Activated CD4-positive, alpha-beta T cell treated with anti-CD3 and anti-CD28 coated beads, Interleukin-2, amount 50 U/mL, for 24 hours (primary cell): ENCODE measurements around the gene SLC17A7.
"Not testable (repeated sequence)": the region's sequence is repeated elsewhere in the genome, so short reads cannot be mapped to it uniquely, and the experiment has no call there.

ENCODE experiments used
- DNase-seq, 2 donors: peaks; one replicate each; pipeline ENCODE4 v3.0.0-alpha.2; 2020; ENCODE audit warnings: low read depth in 1 of 2, low spot score in 1 of 2

SLC17A7 gene

DNA sequence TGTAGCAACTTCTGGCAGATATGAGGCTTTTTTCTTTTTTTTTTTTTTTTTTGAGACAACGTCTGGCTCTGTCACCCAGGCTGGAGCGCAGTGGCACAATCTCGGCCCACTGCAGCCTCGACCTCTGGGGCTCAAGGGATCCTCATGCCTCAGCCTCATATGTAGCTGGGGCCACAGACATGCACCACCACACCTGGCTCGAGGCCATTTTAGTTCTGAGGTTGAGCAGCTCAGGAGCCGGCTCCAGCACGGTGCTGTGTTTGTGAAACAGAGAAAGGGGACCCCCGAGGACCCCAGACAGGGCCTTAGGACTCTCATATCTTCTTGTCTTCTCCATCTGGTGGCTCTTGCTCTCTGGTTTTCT lies 29.3 kb upstream of the SLC17A7 start:
- no peak for DNase-seq

- DNase-seq = peak in 1 of 2 donors; percentile 67
Measured at GRCh38 chr19:49469828-49470614, 28.7 kb upstream of the SLC17A7 start.

- peak in 1 of 2 donors; percentile 58 for DNase-seq
Measured at GRCh38 chr19:49468746-49469447, 27.6 kb upstream of the SLC17A7 start.

DNA sequence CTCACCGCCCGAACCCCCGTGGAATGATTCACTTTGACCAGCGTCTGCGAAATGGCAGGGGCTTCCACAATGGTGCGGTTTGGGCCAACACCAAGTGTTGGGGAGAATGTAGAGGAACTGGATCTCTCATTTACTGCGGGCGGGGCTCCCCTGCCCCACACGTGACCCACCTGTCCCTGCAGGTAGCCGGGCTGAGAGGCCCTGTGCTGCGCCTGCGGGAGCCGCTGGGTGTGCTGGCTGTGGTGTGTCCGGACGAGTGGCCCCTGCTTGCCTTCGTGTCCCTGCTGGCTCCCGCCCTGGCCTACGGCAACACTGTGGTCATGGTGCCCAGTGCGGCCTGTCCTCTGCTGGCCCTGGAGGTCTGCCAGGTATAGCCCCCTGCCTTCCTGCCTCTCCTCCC lies 26.9 kb upstream of the SLC17A7 start:
- DNase-seq = no peak

DNA sequence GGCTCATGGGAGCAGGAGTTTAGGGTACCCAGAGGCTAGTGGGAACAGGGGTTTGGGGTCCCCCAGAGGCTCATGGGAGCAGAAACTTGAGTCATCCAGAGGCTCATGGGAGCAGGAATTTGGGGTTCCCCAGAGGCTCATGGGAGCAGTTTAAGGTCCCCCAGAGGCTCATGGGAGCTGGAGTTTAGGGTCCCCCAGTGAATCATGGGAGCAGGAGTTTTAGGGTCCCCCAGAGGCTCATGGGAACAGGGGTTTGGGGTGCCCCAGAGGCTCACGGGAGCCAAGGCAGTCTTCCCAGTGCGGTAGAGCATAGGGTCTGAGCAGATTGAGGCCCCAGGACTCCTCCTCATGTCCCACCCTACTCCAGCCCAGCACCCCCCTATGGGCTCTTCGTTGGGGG lies 24.0 kb upstream of the SLC17A7 start:
- no peak for DNase-seq

DNA sequence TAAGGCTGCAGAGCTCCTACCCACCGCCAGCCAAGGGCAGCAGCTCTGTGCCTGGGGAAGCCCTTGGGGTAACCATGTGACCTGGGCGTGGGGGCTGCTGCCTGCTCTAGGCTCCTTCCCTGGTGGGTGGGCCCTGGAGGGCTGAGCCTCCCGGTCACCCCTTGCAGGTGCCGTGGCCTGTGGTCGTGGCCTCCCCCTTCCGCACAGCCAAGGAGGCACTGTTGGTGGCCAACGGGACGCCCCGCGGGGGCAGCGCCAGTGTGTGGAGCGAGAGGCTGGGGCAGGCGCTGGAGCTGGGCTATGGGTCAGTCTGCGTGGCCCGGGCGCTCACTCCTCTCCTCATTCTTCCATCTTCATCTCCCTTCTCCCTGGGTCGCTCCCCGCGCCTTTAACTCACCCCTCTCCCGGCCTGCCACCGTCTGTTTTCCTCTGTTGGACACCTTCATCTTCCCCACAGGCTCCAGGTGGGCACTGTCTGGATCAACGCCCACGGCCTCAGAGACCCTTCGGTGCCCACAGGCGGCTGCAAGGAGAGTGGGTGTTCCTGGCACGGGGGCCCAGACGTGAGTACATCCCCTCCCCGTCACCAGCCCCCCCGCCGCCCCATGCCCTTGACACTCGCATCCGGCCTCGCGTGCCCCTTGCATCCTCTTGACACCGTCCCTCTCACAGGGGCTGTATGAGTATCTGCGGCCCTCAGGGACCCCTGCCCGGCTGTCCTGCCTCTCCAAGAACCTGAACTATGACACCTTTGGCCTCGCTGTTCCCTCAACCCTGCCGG lies 22.8 kb upstream of the SLC17A7 start:
- DNase-seq = no peak

DNA sequence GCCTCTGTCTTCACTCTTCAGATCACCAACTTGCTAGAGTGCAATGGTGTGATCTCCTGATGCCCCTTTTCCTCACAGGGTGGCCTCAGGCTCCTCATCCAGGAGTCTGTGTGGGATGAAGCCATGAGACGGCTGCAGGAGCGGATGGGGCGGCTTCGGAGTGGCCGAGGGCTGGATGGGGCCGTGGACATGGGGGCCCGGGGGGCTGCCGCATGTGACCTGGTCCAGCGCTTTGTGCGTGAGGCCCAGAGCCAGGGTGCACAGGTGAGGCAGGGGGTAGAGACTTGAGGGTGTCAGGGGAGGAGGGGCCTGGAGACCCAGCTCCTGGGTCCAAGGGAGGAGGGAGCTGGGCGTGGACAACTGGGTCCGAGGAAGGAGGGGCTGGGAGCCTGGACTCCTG lies 21.2 kb upstream of the SLC17A7 start:
- no peak for DNase-seq

- no peak for DNase-seq
Measured at GRCh38 chr19:49461656-49462055, 20.3 kb upstream of the SLC17A7 start.

GRCh38 chr19:49461130-49461529 lies 19.8 kb upstream of the SLC17A7 start:
- not testable (repeated sequence) for DNase-seq

GRCh38 chr19:49459388-49459787 lies 18.1 kb upstream of the SLC17A7 start:
- DNase-seq = no peak

DNA sequence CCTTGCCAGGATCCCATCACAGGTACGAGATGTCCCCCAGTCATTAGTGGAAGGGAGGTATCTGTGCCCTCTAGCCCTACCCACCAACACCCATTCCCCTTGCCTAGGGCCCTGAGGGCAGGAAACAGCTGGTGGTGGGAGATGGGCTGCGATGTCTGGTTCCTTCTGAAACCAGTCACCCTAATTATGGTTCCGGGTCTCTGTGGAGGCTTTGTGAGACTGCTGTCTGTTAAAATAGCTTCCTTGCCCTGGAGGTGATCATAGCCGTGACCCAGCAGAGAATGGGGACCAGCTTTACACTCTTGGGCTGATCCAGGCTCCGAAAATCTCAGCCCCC lies 17.2 kb upstream of the SLC17A7 start:
- DNase-seq = no peak

GRCh38 chr19:49456326-49456725 lies 15.0 kb upstream of the SLC17A7 start:
- DNase-seq = no peak

DNA sequence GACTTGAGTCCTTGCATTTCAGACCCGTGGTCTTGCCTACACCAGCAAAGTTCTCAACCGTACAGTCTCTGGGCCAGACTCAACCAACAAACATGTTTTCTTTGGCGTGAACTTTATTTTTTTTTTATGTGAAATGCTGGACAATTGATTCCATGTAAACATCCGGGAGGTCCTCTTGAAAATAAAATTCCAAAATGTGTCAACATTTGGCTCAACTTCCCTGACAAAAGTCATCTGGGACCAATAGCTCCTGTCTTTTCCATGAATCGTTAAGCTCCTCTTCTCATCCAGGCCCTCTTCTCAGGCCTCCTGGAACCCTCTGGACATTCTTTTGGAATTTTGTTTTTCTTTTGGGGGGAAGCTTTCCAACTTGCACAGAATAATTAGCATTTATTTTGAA lies 14.4 kb upstream of the SLC17A7 start:
- no peak for DNase-seq

DNA sequence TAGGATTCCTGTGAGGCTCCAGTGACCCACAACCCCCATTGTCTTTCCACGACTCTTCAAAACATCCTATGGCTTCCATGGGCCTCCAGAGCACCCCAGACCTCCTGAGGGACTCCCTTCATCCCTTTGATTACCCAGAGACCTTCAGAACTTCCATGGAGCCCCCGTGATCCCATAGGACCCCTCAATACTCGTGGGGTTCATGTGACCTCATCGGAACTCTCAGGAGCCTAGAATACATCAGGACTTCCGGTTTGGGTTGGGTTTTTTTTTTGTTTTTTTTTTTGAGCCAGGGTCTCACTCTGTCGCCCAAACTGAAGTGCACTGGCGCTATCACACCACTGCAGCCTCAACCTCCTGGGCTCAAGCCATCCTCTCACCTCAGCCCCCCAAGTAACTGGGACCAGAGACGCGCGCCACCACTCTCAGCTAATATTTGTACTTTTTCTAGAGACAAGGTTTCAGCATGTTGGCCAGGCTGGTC lies 12.5 kb upstream of the SLC17A7 start:
- no peak for DNase-seq

DNA sequence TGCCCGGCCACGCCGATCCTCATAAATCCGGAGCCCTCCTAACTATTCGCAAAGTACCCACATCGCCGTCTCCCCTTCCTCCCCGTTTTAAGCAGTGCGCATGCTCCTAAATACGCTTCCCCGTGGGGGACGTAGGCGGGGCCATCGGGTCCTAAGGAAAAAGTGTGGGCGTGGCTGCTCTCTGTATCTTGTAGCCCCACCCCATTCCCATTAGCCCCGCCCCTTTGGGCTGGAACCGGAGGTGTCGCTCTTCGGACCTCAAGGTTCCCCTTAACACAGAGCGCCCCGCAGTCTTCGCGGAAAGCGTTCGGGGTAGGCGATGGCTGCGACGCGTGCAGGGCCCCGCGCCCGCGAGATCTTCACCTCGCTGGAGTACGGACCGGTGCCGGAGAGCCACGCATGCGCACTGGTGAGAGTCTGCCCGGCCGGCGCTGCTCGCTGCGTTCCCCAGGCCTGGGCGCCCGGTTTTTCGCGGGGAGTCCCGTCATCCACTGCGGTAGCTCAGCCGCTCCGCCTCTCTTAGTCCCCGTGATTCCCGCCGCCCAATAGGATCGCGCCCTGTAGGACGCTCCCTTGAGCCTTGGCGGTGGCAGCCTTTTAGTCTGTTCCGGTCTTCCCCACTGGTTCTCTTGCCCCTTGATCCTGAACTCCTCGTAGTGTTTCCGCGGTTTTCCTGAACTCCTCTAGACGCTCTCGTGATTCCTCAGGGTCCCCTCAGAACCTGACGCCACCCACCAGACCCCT lies 11.9 kb upstream of the SLC17A7 start, which contains the start of gene ALDH16A1:
ALDH16A1 (plus strand) TSS at position 213 of the 744 bp plus-strand sequence; CDS start at position 320, 107 bp downstream.
- peak; percentile 96 for DNase-seq

- DNase-seq = peak; percentile 75 to 96
Measured at GRCh38 chr19:49451430-49452181, 10.3 kb upstream of the SLC17A7 start, which contains the start of gene PIH1D1. Gene PIH1D1, minus strand, starts transcription at chr19:49451814. Its CDS starts 240 bp downstream, at chr19:49451574.

DNA sequence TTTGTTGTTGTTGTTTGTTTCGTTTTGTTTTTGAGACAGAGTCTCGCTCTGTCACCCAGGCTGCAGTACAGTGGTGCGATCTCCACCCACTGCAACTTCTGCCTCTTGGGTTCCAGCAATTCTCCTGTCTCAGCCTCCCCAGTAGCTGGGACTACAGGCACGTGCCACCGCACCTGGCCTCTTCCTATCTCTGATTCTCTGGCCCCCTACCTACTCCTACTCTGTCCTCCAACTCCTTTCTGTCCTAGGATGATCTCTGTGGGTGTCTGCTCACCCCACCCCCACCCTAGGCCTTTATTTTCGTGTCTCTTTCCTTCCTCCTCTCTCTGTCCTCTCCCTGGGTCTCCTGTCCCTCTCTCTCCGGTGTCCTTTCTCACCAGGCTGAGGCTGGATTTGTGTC lies 9.1 kb upstream of the SLC17A7 start:
- DNase-seq = no peak

DNA sequence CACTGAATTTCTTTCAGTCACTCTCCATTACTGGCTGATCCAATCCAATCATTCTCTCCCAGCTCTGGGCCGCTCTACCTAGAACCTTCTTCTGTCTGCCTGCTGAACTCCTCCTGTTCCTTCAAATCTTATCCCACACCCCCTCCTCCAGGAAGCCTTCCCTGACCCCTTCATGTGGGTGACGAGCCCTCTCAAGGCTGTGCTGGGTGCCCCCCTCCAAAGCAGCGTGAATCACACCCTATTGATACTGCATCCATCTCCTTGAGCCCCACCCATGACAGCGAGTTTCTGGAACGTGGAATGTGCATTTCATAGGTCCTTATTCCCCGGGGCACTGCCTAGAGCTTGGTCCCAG lies 7.1 kb upstream of the SLC17A7 start:
- DNase-seq = no peak

DNA sequence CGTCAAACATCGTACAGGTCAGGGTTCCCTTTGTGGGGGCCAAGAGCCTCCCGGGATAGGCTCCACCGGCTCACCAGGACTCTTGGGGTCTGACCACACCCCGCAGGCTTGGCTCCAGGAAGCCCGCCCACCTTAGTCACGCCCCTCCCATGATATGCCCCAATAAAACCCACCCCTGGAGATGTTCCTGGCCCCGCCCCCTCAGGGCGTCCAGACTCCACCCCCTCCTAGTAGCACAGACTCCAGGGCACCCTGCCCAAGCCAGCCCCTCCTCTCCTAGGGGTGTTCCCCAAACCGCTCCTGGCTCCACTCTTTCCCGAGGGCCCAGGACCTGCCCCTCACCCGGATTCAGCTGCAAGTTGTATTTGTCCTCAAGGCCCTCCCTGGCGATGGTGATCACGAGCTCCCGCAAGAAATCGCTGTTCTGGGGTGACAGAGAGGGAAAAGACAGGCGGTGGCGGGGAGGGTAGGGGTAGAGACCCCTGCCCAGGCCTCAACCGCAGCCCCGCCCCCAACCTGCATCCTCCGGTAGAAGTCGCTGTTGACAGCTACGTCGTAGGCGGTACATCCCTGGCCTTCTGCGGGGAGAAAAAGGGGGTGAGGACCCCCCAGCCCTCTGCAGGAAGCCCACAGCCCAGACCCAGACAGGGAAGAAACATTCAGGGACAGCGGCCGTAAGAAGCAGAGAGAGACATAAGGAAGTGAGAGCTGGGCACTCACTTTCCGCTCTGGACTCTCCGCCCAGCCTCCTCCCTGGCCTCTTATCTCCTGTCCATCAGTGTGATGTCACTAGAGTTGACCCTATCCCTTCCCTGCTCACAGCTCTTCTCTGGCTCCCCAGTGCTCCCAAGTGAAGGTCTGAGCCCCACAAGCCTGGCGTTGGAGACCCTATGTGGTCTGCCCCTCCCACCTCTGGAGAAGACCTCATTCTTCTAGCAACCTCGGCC lies 6.4 kb upstream of the SLC17A7 start:
- no peak for DNase-seq
